Nephron progenitor cell (in vitro differentiated cells): ENCODE results near the gene GTF2H2C.

Experiments
- DNase-seq: peaks from one replicate; pipeline ENCODE4 v3.0.0; 2021
- H3K27ac Mint-ChIP-seq: 2 replicates; pipeline ENCODE4 v1.8.0; 2021; ENCODE audit warnings: mild to moderate bottlenecking, moderate library complexity, mixed read lengths
- H3K27me3 Mint-ChIP-seq: 2 replicates; pipeline ENCODE4 v1.8.0; 2021; ENCODE audit warnings: mild to moderate bottlenecking, low read depth, mixed read lengths; ENCODE audit not compliant: poor library complexity
- H3K36me3 Mint-ChIP-seq: 2 replicates; pipeline ENCODE4 v1.8.0; 2021; ENCODE audit warnings: low read depth, mixed read lengths
- H3K4me1 Mint-ChIP-seq: 2 replicates; pipeline ENCODE4 v1.8.0; 2021; ENCODE audit warnings: mixed read lengths
- H3K4me3 Mint-ChIP-seq: 2 replicates; pipeline ENCODE4 v1.8.0; 2021; ENCODE audit warnings: mild to moderate bottlenecking, moderate library complexity, mixed read lengths
- H3K9me3 Mint-ChIP-seq: 2 replicates; pipeline ENCODE4 v1.8.0; 2021; ENCODE audit warnings: mild to moderate bottlenecking, moderate library complexity, mixed read lengths
- CTCF ChIP-seq: fragments of 200-600 bp; sonication (generic); IDR thresholded peaks from 2 replicates; pipeline ENCODE4 v1.5.0; 2021; ENCODE audit warnings: antibody characterized with exemption

The GTF2H2C gene

GRCh38 chr5:69519285-69519684 lies 40.7 kb upstream of the GTF2H2C start:
- Mint-ChIP-seq H3K4me1 (peaks cover 30% of the 10 kb centered on the region), H3K27ac (no peak overlapping the region), H3K9me3 (peaks cover 6% of the 10 kb centered on the region), H3K4me3 (peak overlapping the region; percentile 20), H3K36me3 (peaks cover 2% of the 10 kb centered on the region), H3K27me3 (peaks cover 3% of the 10 kb centered on the region)
- TF ChIP-seq CTCF: no peak
- no peak for DNase-seq

DNA sequence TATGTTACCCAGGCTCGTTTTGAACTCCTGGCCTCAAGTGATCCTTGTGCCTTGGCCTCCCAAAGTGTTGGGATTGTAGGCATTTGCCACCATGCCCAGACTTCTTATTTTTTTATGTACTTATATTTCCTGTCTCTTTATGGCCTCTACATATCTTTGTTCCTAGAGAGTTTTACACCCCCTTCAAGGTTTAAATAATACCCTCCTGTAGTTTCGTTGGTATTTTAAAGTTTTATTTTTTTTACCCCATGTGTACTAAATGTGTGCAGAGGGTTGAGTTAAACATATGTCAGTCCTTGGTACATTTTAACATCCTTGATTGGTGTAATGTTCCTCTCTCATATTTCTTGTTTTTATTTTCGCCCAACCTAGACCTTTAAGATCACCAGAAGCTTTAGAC lies 38.0 kb upstream of the GTF2H2C start:
- no peaks in the 10 kb centered on the region for H3K9me3 Mint-ChIP-seq
- peaks cover 25% of the 10 kb centered on the region for H3K4me1 Mint-ChIP-seq
- H3K27ac Mint-ChIP-seq: no peak overlapping the region
- no peak for DNase-seq
- no peak for TF ChIP-seq CTCF
- no peaks in the 10 kb centered on the region for H3K36me3 Mint-ChIP-seq
- H3K27me3 Mint-ChIP-seq: peaks cover 3% of the 10 kb centered on the region
- H3K4me3 Mint-ChIP-seq: no peak overlapping the region

DNA sequence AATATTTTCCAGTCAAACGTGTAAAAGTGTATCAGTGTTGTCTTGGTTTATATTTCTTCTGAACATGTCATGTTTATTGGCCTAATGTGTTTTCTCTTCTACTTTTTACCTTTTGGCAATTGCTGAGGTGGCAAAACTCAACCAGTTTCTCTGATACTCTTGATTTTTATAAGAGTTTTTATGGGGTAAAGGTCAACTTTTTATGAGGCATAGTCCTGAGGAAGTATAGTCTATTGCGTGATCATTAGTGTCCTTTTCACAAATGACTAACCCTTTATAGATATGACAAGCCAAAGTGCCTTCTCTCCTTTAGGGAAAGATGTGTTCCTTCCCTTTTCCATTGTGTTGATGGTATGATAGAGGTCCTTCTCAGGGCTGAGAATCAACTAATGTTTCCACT lies 34.5 kb upstream of the GTF2H2C start:
- Mint-ChIP-seq H3K27me3 (peaks cover 4% of the 10 kb centered on the region), H3K9me3 (no peaks in the 10 kb centered on the region), H3K27ac (no peak overlapping the region), H3K4me1 (no peaks in the 10 kb centered on the region), H3K36me3 (no peaks in the 10 kb centered on the region), H3K4me3 (no peak overlapping the region)
- DNase-seq: no peak
- TF ChIP-seq CTCF: no peak

GRCh38 chr5:69526660-69527059 lies 33.3 kb upstream of the GTF2H2C start:
- H3K36me3 Mint-ChIP-seq: no peaks in the 10 kb centered on the region
- no peak overlapping the region for H3K4me3 Mint-ChIP-seq
- DNase-seq: no peak
- TF ChIP-seq CTCF: no peak
- peaks cover 4% of the 10 kb centered on the region for H3K27me3 Mint-ChIP-seq
- no peak overlapping the region for H3K27ac Mint-ChIP-seq
- no peaks in the 10 kb centered on the region for H3K9me3 Mint-ChIP-seq
- no peaks in the 10 kb centered on the region for H3K4me1 Mint-ChIP-seq

DNA sequence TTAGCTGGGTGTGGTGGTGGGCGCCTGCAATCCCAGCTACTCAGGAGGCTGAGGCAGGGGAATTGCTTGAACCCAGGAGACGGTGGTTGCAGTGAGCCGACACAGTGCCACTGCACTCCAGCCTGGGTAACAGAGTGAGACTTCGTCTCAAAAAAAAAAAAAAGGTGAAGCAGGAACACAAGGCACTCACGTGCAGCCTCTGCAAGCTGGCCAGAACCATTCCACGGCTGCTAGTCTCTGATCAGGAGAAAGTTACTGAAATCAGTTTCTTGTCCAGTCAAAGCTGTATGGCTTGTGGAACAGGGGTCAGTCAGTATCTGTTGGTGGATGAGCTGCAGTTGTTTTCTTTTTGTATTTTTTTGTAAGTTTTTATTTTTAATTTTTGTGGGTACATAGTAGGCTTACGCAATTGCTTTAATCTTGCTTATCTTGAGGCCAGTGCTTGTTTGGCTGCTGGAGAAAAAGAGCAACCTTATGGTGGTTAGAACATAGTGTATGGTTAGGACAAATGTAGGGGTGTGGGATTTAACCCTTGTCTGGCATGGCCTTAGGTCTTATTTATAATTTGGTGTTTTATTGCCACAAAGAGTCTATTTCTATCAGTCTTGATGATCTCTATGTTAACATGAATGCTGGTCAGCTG lies 32.7 kb upstream of the GTF2H2C start:
- Mint-ChIP-seq H3K36me3 (no peaks in the 10 kb centered on the region), H3K27ac (no peak overlapping the region), H3K4me1 (no peaks in the 10 kb centered on the region), H3K4me3 (no peak overlapping the region), H3K27me3 (peaks cover 4% of the 10 kb centered on the region), H3K9me3 (no peaks in the 10 kb centered on the region)
- DNase-seq: no peak
- TF ChIP-seq CTCF: no peak

GRCh38 chr5:69528035-69528434 lies 32.0 kb upstream of the GTF2H2C start:
- TF ChIP-seq CTCF: no peak
- H3K4me1 Mint-ChIP-seq: no peaks in the 10 kb centered on the region
- H3K4me3 Mint-ChIP-seq: no peak overlapping the region
- H3K9me3 Mint-ChIP-seq: no peaks in the 10 kb centered on the region
- no peak overlapping the region for H3K27ac Mint-ChIP-seq
- H3K27me3 Mint-ChIP-seq: peaks cover 4% of the 10 kb centered on the region
- H3K36me3 Mint-ChIP-seq: no peaks in the 10 kb centered on the region
- no peak for DNase-seq
